ENCODE measurements around the gene SIRPD. TPM values are rescaled to one million over a fixed set of nuclear protein-coding genes. Genes with fewer than 3 reads are reported as not detected.
A peak's percentile ranks its signal among the peaks of the same experiment; 100 is the strongest.
"Not testable (repeated sequence)": the region's sequence is repeated elsewhere in the genome, so short reads cannot be mapped to it uniquely, and the experiment has no call there.

SIRPD gene
- total RNA-seq, 1 experiment from 2014 or later: not detected

GRCh38 chr20:1537731-1538058, 19.8 kb downstream of the SIRPD start:
- no peak for DNase-seq (ENCODE audit: low spot score)

- no peak for DNase-seq (ENCODE audit: low spot score)
Measured at GRCh38 chr20:1536893-1537730, 20.4 kb downstream of the SIRPD start.

GRCh38 chr20:1535420-1536175, 21.9 kb downstream of the SIRPD start:
- DNase-seq (ENCODE audit: low spot score): no peak

GRCh38 chr20:1534526-1534925, 23.0 kb downstream of the SIRPD start:
- no peak for DNase-seq (ENCODE audit: low spot score)

GRCh38 chr20:1533059-1533458, 24.4 kb downstream of the SIRPD start:
- DNase-seq (ENCODE audit: low spot score): no peak

- no peak for DNase-seq (ENCODE audit: low spot score)
Measured at GRCh38 chr20:1528811-1529210, 28.7 kb downstream of the SIRPD start.

GRCh38 chr20:1527923-1528322, 29.6 kb downstream of the SIRPD start:
- no peak for DNase-seq (ENCODE audit: low spot score)

GRCh38 chr20:1526896-1527295, 30.6 kb downstream of the SIRPD start:
- no peak for DNase-seq (ENCODE audit: low spot score)

- DNase-seq (ENCODE audit: low spot score): no peak
Measured at GRCh38 chr20:1526310-1526709, 31.2 kb downstream of the SIRPD start.

- DNase-seq (ENCODE audit: low spot score): peak; percentile 15
Measured at GRCh38 chr20:1524004-1524403, 33.5 kb downstream of the SIRPD start.

- DNase-seq (ENCODE audit: low spot score): no peak
Measured at GRCh38 chr20:1517010-1517409, 40.5 kb downstream of the SIRPD start.

- no peak for DNase-seq (ENCODE audit: low spot score)
Measured at GRCh38 chr20:1513801-1514200, 43.7 kb downstream of the SIRPD start.

- DNase-seq (ENCODE audit: low spot score): peak; percentile 18
Measured at GRCh38 chr20:1509237-1509636, 48.3 kb downstream of the SIRPD start.

GRCh38 chr20:1508574-1508973, 48.9 kb downstream of the SIRPD start:
- no peak for DNase-seq (ENCODE audit: low spot score)

- DNase-seq (ENCODE audit: low spot score): no peak
Measured at GRCh38 chr20:1507276-1507675, 50.2 kb downstream of the SIRPD start.

- no peak for DNase-seq (ENCODE audit: low spot score)
Measured at GRCh38 chr20:1505871-1506270, 51.6 kb downstream of the SIRPD start.

- DNase-seq (ENCODE audit: low spot score): no peak
Measured at GRCh38 chr20:1505361-1505760, 52.1 kb downstream of the SIRPD start.

- DNase-seq (ENCODE audit: low spot score): peak; percentile 93
Measured at GRCh38 chr20:1503564-1504227, 53.8 kb downstream of the SIRPD start.

- no peak for DNase-seq (ENCODE audit: low spot score)
Measured at GRCh38 chr20:1500496-1500895, 57.0 kb downstream of the SIRPD start.

- DNase-seq (ENCODE audit: low spot score): no peak
Measured at GRCh38 chr20:1499528-1500420, 57.7 kb downstream of the SIRPD start.

- DNase-seq (ENCODE audit: low spot score): not testable (repeated sequence)
Measured at GRCh38 chr20:1497371-1497770, 60.1 kb downstream of the SIRPD start.

GRCh38 chr20:1496930-1497329, 60.6 kb downstream of the SIRPD start:
- no peak for DNase-seq (ENCODE audit: low spot score)
